Lung microvascular endothelial cell (primary cell): ENCODE data around the gene HTR4. TPM values are rescaled to one million over a fixed set of nuclear protein-coding genes. Genes with fewer than 3 reads are reported as not detected.

Experiments used
- DNase-seq, 2 donors: peaks; one replicate each; pipeline versions ENCODE4 v3.0.0 to v3.0.0-alpha.2; 2010; ENCODE audit warnings: low read depth in 2 of 2
- total RNA-seq: library from RNA; depleted of rRNA; stranded (reverse); fragments of >200 nt; gene quantifications from 2 replicates; pipeline ENCODE4 v1.2.1, GENCODE V29; 2014

HTR4 gene
- total RNA-seq, 1 donor from 2014 or later: not detected

DNA sequence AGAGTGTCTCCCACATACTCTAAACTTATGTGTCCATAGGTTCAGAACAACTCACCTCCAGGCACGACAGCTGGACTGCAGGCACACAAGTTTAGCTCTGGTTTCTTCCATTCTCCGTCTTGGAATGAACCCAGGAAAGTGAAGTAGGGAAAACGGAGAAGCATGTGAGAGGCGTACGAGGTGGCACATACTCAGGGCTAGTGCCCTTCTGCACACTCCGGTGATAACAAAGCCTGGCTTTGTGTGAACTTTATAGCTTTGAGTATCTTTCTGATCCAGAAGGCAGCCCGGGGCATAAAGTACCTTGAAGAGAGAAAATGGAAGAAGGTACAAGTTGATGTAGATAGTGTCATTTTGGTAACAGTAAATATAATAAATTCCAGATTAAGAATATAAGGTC is 11.1 kb upstream of the HTR4 start:
- DNase-seq: no peak

DNA sequence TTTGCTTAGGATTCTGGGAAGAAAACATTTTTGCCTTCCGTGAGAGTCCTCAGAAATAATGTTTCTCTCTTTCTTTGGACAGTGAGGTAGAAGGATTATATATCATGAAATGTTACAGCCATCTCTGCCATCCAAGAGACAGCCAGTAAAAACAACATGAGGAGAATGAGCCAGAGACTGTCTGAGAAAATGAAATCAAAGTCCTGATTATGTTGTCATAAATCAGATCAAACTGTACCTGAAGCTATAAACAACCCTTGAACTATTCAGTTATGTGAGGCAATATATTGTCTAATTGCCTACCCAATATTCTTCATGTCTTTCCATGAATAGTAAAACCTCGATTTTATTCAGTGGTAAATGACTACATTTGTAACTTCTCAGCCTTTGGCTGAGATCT is 9.2 kb upstream of the HTR4 start:
- DNase-seq: no peak

DNA sequence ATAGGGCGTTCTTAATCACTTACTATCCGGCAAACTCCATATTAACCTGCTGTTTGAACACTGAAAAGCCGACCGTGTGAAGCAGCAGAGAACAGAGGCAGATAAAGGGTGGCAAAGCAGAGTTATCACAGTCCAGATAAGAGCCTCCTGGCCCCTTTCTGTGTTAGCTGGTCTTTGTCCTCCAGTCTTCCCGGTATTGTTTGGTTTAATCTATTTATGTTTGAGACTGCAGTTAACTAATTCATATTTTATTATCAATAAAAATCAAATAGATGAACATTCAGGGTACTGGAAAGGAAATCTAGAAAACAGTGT is 6.0 kb upstream of the HTR4 start:
- DNase-seq: no peak

DNA sequence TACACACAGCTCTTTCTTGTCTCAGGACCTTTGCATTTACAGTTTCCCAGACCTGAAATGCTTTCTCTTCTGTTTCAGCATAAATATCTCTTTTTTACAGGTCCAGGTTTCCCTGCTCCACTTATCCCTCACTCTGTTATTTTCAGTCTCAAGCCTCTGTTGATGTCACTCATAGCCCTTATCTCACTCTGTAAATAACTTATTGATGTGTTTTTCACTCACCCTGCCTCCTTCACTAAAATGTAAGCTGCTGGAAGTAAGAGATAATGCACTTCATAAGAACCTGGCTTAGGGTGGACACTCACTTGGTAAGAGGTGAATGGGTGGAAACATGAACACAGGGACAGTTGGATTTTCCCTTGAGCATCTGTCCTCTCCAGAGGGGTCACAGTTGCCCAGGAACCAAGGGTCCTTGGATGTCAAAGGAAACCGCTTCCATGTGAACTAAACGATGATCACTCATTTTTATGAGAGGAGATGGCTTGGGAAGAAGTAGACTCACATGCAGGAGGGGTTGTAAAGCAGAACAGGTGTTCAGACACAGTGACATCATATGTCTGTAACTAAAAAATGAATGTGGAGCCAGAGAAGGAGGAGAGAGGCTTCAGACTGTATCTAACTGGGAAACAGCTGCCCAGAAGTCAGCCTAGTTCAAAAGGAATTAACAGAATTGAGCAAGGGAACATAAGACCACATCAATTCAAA is 5.5 kb upstream of the HTR4 start:
- DNase-seq: no peak

DNA sequence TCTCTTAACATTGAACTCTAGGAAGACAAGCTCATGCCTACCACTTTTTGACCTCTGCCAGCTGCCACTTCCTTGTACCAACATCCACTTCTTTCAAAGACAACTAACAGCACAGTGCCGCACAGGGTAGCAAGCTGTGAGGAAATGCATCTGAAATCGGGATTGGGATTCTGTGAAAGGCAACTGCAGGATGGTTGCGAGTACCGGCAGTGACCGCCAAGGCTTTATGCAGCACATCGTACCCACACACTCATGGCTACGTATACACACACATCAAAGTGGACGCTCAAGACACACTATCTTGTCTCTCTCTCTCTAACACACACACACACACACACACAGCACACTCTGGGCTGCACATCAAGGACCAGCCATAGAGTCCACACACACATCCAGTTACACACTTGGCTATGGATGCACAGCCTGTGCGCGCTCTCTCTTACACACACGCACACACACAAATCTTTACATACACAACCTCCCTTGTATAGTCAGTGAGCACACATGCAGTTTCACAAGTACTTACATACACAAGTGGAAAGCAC is 964 bp downstream of the HTR4 start:
- no peak for DNase-seq

DNA sequence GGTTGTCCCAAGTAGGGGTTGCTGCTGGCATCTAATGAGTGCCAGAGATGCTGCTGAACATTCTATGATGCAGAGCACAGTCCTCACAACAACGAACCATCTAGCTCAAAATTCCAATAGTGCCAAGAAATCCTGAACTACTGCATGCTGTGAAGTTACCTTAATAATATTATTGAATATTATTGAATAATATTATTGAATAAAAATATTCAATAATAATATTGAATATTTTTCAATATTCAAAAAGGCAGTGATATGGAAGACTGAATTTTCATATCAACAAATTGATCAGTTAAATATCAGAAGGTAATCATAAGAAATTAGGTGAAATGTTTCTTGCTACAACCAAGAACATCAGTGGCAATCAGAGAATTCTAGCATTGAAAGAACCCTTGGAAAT is 2.8 kb downstream of the HTR4 start:
- DNase-seq: no peak

DNA sequence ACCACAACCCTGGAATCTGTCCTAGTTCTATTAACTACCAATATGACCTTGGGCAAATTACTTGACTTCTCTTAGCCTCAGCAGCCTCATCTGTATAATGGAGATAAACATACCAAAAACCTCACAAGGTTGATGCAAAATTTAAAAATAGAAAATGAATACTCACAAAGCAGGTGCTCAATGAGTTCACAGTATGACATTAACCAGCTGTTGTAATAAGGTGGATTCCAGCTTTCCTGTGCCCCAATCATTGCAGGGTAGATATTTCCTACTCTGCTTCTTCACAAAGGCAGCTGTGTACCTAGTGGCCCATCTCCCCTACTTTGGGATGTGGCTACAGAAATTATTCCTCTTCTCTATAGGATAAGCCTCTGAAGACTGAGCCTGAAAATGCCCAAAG is 8.8 kb downstream of the HTR4 start:
- no peak for DNase-seq

DNA sequence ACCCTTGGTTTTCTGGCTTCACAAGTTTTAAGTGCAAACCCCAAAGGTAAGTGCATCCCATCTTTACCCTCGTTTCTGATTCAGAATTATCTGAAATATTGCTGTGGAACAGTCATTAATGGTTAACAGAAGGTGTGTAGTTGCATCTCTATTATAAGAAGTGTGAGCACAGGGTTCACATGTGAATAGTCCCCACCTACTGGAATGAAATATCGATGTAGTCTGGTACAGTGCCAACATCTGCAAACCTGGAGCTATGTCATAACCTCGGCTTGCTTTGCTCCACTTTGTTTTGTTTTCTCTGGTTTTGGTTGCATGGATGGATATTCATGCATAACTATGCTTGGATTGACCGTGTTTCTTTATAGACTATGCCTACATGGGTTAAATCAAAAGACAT is 12.6 kb downstream of the HTR4 start:
- no peak for DNase-seq

DNA sequence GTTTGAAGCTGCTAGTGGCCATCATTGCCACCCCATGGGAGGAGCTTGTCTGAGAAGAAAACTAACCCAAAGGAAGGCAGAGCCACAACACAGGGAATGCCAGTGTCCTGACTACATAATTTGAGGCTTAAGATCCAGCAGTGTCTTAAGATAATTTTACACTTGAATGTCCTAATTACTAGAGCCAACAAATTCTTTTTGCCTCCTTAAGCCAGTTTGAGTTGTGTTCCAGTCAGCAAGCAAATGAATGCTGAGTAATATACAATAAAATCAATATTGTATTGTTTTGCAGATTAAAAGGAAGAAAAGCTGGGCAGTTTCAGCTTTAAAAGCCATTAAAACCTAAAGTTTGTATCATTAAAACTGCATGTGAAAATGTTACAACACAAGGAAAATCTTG is 13.9 kb downstream of the HTR4 start:
- no peak for DNase-seq

DNA sequence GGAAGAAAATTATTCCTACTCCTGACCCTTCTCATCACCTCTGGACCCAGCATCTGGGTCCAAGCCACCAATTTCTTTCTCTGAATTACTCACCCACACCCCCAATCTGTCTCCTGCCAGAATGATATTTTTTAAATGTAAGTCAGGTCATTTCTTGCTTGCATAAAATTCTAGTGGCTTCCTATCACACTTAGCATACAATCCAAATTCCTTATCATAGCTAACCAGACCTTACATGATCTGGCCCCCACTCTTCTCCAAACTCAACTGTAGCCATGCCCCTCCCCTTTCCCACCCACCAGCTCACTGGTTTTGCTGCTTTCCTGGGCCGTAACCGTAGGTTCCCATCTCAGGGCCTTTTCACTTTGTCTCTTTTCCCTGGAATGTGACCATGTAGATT is 15.2 kb downstream of the HTR4 start:
- DNase-seq: no peak

DNA sequence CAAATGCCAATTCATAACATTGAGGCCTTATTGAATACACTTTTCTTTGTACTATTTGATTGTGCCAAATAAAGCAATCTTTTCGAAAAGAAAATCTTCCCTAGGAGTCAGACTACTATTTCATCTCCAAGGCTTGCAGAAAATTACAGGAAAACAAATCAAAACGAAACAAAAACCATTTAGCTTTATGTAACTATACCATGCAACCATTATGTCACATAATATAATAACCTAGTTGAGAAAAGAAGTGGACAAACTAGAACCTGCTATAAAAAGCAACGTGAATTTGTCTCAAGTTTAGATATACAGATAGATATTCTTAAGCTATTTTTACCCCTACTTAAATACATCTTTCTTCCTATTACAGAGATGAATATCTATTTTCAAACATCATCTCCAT is 18.0 kb downstream of the HTR4 start:
- no peak for DNase-seq

DNA sequence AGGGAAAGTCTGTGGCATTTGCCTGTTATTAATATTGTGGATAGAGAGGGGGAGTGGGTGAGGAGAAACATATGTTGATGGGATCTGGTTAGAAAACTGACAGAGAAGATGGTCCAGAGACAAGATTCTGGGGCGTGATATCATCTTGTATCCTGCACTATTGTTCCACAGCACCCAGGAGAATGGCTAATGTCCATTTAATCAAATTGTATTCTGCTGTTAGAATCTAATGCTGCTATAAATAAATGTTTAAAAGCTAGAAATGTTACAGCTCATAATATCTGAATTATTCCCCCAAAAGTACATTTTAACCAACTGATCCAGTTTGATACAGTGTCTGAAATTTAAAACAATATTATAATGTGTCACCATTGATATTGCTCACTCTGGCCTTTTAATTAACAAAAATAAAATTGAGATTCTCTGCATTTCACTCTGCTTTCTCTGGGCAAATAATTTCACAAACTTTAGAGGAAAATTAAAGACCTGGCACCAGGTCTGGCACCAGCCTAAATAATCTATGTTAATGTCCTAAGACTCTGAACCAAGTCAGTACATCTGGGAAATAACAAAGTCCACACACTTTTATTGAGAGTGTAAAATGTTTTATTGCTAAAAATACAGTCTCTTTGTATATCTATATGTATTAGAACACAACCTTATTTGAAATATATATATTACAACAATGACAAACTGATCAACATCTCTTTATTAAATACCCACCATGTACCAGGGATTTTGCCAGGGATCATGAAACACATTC is 18.8 kb downstream of the HTR4 start:
- no peak for DNase-seq

DNA sequence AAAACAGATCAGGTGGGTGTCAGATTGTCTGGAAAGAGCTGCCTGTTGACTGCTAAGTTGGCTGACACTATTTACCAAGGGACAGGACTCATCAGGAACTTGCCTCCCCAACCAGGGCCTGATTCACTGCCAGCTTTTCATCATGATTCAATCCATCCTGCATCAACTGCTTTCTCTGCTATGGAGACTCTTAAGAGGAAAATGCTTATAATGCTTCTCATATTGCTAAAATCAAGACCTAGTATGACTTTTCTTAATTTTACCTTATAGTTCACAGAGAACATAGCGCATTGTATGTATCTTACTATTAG is 21.3 kb downstream of the HTR4 start:
- DNase-seq: no peak

DNA sequence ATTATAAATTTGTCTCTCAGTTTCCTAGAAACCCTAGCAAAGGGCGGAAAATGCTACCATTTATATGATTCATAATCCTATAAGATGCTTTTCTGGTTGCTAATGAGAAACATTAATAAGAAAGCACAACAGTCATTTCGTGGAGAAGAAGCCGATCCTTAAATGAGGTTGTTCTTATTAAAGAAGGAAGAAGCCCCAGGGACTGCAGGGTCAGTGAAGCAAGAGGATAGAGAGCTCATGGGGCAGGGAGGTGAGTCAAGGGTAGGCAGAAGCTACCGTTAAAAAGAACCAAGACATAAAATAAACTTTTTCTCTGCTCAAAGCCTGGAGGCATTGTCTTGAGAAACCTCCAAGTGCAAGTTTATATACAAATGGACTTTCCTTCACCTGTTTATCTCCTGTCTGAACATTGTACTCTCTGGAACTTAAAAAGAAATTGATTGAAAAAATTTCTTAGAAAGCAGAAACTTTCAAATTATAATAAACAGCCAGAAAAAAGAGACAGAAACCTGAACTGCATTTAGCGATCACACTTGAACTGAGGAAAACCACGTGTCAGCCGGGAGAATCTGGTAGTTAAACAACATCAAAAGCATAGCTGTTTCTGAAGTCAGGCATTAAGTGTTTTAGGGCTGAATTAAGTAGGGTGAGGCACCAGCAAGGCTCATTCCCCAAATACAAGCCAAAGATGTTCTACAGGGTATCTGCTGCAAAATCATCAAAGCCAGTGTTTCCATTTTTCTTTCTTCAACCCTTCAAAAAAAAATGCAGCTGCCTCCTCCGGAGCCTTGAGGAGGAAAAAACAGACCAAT is 21.9 kb downstream of the HTR4 start:
- no peak for DNase-seq

DNA sequence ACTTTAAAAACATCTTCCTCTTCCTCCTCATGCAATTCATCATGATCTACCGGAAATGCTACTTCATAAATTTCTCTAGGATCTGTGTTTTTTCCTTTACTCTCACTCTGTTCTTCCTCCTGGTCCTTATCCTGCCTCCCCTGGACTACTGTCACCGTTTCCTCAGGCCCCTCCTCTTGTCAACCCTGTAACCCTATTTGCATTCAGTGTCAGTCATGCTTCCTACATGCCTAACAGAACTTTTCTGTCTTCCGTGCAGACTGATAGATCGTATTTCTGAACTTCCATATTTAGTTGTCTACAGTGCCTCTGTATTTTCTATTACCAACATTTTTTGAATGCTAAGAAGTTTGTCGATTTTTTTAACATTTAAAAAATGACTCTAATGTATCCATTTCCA is 27.3 kb downstream of the HTR4 start:
- DNase-seq: no peak

DNA sequence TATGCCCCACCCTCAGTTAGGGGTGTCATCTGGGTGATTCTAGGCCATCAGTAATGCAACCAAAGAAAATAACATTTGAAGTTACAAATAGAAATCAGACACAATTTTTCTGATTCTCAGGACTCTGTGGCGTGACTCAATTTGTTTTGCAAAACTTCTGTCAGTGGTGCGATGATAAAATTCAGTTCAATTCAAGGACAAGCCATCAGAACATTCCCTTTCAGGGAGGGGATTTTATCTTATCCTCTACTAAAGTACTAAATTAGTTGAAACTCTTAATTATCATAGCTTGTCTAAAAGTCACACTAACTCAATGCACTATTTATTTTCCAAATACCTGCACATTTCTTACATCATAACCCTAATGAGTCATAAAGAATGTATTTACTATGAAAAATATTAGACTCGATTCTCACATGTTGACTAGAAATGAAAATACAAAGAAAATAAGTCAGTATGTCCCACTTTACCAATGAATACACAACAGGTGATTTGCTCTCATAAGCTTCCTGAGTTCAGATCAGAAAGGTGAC is 28.2 kb downstream of the HTR4 start:
- DNase-seq: no peak

DNA sequence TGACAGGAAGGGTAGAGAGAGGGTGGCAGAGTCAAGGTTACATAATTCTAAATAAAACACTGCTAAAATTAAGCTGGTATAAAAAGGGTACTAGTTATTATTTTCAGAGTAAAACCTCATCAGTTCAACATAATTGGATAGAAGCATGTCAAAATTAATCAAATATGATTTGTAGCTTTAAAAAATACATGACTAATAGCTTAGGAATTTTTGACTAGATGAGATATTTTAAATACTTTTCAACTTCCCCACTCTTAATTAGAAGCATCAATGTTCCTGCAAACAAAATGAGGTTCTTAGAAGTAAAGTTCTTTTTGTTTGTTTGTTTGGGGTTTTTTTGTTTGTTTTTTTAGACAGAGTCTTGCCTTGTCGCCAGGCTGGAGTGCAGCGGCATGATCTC is 29.1 kb downstream of the HTR4 start:
- no peak for DNase-seq

DNA sequence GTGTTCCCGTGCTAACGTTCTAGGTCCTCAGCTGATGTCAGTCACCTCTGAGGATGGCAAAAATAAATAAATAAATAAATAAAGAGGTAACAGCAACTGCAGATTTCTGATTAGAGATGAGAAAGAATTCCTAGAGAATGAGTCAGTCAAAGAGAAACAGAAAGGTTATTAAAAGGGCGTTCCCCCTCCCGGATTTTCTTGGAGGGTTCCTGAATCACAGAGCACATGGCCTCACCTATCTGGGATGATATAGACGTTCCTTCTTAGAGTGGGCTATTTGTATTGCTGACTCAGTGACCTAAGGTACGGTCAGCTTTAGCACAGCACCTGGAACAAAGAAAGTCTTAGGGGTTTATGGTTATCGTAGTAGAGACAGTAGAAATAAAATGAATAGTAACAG is 30.6 kb downstream of the HTR4 start:
- DNase-seq: peak in 1 of 2 donors; percentile 2

DNA sequence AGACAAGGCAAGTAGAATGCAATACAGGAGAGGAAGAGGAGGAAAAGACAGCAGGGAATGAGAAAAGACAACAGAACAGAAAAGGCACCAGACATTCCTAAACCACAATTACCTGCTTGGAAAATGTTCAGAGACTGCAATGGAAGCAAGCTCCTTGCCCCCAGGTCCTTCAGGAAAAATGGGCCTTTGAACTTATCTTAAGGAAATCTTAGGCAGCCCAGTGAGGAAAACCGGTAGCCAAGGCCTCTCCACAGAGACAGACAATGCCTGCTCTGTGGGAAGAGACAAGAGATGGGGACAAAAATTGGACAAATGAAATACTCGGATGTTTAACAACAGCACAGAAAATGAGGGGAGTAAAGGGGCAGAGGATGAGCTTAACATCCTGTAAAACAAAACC is 31.2 kb downstream of the HTR4 start:
- no peak for DNase-seq

DNA sequence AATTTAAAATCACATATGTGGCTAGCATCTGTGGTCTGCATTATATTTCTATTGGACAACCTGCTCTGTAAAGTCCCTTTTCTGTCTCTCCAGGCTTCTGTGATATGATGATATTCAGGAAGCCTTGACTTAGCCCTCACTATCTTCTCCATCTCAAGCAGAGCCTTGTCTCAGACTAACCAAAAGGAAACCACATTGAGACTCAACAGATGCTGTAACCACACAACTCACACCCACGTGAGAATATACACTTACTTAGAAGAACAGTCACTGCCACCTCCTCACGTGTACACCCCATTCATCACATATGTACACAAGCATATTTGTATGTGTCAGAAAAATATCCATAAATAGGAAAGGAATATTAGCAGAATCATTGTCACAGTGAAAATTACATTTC is 33.6 kb downstream of the HTR4 start:
- DNase-seq: peak in 1 of 2 donors; percentile 31

DNA sequence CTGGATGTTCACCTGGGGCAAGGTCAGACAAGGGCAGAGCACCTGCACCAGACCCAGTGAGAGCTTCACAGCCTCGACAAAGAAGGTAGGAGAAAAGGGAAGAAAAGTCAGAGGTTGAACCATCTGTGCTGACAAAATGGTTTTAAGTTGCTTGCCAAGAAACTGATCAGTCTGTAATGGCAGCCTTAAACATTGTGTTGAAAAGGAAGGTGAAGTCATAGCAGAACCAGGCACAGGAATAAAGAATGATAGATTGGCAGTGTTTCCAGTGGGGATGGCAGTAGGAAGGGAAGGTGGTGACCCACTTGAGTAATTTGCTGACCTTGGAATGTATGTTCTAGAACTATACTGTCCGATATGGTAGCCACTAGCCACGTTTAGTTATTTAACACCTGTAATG is 34.2 kb downstream of the HTR4 start:
- DNase-seq: peak; percentile 3 to 25

DNA sequence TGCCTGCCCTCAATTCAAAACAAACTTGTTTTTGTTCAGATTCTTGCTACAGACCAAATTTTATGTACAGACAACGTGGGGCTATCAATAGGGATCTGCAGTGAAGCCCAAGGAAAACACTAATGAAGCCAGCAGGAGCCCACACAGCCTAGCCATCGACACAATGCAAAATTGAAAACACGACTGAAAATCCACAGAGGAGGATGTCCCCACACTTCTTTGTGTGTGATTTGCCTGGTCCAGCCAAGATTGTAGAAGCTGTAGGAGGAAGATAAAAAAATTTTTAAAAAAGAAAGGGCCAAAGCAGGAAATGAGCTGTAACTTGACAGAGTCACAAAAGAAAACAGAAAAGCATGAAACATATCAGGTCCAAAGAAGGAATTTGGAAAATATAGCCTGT is 34.8 kb downstream of the HTR4 start:
- DNase-seq: peak in 1 of 2 donors; percentile 9
